HG03064 (cell line): Measurements from ENCODE around the gene TDRD1.

Source experiments
- ATAC-seq: cut with Tn5 transposase; IDR thresholded peaks from one replicate; pipeline ENCODE4 v1.9.1; 2021; ENCODE audit warnings: low read depth; ENCODE audit not compliant: unreplicated experiment

TDRD1 gene

DNA sequence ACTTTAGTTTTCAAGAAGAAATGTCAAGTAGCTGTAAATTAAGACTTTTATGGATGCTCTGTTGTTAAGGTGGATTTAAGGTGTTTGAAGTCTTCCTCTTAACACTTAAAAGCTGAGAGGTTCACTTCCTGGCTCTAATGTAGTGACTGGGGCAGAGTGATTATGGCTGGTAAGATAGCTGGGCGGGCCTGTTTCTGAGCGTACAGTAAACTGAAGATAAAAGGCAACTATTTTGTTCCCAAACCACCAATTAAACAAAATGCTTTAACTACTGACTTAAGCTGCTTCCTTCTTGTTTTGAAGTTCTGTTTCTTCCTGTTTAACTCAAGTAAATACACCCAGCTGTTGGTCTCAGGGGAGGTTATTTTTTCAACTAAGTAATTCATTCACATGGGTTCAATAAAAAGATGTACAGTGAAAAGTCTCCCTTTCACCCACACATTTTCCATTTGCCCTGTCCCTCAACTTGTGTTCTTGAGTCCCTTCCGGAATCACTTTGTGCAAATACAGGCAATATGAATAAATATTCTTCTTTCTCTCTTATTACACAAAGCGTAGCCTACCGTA is 79.2 kb downstream of the TDRD1 start:
- ATAC-seq = no peak

DNA sequence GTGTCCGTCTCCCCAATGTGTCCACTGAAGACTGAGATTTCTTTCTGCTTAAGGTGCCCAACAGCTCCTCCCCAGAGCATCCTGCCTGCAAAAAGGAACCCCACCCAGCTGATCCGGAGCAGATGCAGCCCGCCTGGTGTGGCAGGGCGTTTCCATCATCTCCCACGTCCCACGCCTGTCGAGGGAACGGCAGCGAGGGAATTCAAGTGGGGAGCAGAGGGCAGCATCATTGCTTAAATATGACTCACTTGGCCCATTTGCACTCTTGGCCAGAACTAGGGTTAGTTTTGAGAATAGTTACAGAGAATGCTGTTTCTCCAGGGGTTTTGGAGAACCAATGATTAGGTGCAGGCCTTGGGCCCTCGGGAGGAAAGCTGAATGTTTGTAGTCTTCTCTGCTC is 80.7 kb downstream of the TDRD1 start:
- no peak for ATAC-seq

DNA sequence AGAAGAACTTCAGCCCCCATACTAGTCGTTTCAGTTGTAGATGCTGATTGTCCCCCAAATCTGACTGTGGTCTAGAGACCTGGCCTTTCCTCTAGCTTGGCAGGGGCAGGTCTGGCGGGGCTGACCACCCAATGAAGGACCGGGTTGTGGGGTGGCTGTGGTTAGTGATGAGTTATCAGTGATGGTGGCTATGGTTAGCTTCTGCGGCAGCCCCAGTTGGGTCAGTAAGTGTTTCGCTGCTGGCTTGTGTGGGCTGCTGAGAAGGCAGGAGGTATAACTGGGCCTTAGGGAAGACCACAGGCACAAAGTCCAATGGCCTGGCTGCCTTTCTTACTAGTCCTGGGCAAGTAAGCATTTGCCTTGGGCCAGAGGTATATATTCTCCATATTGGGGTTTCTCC is 81.2 kb downstream of the TDRD1 start:
- no peak for ATAC-seq

DNA sequence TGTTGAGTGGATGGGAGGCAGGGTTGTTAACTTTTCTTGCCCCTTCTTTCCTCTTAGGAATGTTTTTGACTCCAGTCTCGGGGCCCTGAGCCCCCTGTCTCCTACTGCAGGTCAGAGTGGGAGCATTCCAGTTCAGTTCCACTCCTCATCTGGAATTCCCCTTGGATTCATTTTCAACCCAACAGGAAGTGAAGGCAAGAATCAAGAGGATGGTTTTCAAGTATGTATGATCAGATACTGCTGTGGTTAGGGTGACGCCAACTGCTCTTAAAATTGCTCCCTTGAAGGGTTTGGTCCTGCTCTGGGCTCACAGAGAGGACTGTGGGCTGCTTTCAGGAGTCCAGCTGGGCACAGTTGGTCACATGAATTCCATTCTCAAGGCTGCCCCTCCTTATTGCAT is 81.9 kb downstream of the TDRD1 start:
- no peak for ATAC-seq

DNA sequence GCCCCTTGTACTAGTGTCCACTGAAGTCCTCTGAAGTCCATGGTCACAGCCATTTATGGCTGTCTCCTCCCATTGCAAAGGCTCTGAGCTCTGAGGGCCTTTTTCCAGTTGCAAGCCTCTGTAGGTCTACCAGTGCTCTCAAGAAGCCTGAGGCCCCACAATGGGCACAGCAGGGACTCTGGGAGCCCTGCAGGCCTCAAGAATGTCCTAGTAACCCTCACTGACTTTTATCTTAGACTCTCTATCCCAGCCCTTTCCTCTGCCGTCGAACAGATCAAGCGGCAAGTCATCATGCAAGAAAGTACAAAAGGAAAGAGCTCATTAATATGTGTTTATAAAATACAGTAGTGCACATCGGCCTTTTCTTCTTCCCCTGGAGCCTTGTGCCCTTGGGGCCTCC is 83.3 kb downstream of the TDRD1 start:
- ATAC-seq = no peak

DNA sequence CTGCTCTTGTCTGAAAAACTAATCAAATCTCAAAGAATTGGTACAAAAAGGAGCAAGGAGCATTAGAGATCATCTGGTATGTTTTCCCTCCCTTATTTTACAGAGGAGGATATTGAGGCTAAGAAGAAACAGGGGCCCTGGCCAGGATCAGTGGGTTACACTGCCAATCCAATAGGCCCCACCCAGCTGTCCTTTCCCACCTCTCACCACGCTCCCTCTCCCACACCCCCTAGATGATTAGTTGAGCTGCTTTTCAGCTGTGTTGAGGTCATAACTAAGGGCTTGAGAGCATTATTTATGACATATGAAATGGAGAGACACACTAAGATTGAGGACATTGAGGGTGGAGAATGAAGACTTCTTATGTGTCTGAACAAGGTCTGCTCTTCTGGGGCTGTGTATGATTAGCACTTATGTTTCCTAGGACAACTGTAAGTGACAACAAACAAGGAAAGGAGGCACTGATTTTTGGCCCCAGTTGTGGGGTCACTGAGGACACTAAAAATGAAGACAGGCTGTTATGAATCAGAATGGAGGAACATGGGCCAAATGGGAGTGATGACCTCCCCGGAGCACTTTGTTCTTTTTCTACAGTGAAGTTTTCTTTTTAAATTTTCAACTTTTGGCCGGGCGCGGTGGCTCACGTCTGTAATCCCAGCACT is 86.4 kb downstream of the TDRD1 start:
- no peak for ATAC-seq

DNA sequence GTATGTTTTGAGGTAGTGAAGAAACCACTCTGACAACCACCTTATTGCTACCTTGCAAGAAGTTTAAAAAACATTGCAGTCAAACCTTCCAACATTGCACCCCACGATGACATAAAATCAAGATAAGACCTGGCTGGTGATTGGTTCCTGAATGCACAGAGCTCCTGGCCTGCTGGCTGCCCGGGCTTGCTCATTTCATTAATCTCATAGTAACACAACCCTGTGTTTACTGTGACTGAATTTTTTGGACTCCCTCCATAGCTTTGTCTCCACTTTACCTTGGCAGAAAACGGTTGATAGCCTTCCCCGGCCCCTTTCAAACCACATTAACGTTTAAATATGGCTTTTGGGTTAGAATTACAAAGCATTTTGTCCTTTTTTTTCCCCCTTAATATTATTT is 87.4 kb downstream of the TDRD1 start:
- no peak for ATAC-seq

DNA sequence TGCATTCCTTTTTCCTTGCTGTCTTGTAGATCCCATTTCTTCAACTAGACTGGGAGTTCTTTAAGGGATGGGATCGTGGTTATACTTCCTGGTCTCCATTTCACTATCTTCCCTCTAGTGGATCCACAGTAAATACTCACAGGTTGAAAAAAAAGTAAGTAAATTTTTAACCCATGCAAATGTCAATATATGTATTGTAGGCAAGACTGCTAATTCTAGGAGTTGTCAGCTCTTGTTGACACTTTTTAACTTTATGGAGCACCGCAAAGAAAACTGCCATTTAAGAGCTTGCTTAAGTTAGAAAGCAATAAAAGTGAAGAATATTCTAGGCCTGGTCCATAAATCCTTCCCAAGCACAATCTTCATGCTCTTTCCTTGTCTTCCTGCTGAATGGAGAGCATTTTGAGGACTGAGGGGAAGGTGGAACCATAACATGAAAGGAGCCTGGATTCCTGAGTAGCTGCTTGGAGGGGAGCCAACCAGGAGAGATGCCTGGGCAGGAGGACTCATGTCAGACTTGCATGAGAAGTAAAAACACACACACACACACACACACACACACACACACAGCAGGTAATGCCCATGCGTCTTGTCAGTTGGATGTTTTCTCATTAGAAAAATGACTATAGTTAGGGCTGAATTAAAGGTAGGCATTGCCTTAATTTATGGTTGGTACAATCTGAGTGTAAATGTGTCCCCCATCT is 92.1 kb downstream of the TDRD1 start:
- ATAC-seq = no peak

DNA sequence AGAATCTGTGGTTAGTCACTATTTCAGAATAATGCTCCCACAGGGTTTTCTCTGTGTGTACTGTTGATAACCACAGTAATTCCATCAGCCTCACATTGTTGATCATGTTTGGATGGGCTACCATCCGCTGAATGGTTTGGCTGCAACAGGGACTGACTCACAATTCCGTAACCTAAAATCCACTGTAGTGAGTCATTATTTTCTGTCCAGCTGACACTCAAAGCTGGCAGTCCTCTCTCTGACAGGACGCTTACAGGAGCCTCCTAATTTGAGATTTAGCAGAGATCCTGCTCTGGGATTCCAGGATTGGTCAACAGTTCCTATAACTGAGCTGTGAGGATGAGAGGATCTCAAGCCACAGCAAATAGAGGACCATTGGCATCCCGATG is 92.6 kb downstream of the TDRD1 start:
- ATAC-seq = no peak

DNA sequence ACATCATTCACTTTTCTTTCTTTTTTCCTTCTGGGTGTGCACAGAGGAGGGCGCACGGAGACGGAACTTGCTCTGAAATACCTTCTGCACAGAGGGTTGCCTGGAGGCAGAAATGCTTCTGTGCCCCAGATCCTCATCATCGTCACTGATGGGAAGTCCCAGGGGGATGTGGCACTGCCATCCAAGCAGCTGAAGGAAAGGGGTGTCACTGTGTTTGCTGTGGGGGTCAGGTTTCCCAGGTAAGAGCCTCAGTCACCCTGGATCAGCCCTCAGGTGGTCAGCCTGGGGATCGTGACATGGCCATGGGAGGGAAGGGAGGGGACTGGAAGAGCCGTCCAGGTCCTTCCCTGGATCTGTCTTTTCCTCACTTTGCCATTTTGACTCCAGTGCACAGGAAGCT is 93.5 kb downstream of the TDRD1 start:
- ATAC-seq = no peak

DNA sequence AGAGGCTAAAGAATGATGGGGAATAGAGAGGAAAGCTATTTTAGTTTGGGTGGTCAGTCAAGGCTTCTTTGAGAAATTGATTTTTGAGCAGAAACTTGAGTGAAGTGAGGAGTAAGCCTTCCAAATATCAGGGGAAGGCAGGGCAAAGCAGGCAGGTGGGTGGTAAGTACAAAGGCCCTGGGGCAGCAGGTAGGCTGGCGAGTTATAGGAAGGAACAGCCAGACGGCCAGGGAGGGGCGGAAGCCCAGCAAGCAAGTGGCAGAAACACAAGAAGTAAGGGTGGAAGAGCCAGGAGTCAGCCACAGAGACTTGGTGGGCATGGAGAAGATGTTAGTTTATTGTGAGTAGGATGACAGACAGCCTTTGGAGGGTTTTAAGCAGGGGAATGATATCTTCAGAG is 94.8 kb downstream of the TDRD1 start:
- ATAC-seq = no peak

DNA sequence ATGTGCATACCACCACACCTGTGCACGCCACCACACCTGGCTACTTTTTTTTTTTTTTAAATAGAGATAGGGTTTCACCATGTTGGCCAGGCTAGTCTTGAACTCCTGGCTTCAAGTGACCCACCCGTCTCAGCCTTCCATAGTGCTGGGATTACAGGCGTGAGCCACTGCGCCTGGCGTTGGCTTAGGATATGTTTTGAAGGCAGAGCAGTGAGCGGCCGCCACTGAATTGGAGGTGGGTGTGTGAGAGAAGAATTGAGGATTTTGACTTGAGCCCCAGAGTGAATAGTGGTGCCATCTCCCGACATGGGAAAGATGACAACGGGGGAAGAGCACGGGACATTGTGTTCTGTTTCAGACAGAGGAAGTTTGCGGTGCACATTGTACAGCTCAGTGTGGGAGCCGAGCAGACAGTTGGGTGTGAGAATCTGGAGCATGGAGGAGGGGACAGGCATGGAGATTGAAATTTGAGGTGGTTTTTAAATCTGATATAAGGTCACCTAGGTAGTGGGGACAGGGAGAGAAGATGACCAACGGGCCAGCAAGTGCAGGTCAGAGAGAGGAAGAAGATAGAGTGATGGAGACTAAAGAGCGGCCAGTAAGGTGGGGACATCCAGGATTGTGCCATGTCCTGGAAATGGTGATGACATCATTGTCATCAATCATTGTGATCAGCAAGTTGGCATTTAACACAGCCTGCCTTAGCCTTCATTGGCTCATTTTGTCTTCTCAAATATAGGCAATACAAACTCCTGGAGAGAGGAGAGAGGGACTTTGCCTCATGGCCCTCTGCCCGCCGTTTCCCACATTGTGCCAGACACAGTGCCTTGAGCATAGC is 95.7 kb downstream of the TDRD1 start:
- ATAC-seq = no peak

DNA sequence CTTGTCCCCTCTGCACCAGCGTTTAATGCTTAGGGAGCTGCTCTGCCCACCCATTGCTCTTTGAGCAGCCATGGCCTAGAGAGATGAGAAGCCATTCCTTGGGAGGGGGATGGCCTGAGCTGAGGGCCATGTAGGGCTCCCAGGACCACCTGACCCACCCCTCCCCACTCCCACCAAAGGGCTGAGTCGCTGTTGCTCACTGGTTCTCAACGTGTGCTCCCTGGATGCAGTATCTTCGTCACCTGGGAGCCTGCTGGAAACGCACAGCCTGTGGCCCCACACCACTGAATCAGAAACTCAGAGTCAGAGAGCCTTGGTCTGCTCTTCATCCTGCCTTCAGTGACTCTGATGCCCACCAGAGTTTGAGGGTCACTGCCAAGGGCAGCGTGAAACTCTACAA is 96.9 kb downstream of the TDRD1 start:
- ATAC-seq = no peak

DNA sequence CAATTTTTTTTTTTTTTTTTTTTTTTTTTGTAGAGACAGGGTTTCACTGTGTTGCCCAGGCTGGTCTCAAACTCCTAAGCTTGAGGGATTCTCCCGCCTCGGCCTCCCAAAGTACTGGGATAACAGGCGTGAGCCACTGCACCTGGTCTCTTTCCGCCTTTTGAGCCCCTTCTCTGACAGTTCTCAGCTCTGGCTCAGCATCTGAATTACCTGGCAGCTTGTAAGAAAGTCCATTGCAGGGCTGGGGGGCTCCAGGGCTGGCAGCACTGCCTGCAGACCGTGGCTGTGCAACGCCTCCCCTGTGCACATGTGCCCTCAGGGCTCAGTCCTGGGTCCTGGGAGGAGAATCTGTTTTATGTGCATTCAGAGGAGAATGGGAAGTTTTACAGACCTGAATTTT is 97.5 kb downstream of the TDRD1 start:
- no peak for ATAC-seq

DNA sequence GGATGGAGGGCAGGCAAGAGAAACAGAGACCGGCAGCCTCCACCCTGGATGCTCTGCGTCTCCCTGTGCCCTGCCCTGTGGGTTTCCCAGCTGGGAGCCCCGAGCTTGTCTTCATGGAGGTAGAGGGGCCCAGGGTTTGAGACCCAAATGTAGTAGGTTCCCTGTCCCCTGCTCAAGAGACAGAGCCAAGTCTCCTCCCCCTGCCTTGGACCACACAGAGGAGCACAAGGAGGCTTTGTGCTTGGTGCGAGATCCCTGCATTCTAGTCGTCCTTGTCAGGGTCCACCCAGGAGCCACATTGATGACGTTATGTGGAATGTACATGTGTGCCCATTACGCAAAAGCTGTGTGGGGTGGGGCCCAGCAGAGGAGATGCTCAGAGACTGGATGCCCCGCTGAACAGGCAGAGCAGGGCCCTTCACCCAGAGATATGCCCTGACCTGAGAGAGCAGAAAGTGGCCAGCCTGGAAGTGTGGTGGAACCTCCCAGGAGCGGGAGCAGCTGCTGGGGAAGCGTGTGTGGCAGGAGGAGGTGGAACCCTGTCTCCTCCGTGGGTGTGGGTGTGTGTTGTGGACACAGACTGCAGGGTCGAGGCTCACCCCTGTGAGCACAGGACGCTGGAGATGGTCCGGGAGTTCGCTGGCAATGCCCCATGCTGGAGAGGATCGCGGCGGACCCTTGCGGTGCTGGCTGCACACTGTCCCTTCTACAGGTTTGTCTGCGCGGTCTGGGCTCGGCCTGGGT is 99.2 kb downstream of the TDRD1 start:
- no peak for ATAC-seq

DNA sequence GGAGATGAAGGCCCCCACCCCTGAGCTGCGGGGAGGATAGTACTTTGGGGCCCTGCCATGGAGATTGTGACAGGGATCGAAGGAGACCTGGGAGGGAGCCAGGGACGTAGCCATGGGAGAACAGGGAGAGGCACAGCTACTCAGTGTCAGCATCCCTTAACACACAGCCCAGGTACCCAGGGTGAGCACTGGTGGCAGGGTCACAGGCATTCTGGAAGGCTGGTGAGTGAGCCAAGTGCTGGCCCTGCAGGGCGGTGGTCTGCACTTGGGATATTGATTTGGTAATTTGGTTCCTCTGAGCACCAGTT is 99.7 kb downstream of the TDRD1 start:
- no peak for ATAC-seq

DNA sequence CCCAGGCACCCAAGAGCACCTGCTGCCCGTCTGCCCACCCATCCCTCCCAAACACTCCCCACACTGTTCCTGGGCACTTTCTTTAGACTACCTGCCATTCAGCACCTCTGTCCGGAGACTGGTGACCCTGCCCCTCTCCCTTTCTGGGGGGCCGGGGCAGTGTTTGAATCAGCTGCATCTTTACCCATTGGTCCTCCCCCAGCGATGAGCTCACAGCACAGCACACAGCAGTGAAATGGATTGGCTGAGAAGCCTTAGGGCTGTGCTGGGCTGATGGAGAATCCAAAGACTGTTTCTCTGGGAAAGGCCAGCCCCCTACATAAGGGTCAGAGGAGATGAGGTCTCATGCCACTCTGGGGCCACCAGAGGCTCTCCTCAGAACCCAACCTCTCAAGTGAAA is 100.1 kb downstream of the TDRD1 start:
- ATAC-seq = no peak

DNA sequence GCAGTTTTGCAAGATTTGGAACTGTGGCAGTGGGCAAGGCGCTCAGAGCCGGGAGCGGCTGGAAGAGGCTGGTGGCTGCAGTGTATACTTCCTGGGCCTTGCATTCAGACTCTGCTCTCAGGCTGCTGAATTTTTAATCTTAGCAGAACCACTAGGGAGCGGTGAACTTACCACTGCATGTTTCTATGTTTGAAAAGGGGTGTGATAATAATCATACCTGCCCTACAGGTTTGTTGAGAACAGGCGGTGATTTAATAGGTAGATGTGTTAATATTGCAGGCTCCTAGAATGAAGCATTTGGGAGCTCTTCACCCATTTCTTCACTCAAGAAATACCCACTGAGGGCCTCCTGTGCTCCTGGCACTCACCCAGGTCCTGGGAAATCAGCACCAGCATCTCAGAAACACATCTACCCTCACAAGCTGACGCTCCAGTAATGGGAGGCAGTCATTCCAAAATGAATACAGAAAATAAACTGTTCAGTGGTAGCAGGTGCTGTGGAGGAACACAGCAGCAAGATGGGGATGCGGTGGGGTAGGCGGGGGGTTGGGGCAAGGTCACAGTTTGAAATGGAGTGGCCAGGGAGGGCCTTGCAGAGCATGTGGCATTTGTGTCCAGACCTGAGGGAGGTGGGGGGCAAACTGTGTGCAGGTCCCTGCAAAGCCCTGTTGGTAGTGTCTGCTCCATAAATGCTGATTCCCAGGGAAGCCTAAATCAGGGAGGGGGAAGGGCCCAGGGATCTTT is 100.9 kb downstream of the TDRD1 start:
- ATAC-seq = no peak

DNA sequence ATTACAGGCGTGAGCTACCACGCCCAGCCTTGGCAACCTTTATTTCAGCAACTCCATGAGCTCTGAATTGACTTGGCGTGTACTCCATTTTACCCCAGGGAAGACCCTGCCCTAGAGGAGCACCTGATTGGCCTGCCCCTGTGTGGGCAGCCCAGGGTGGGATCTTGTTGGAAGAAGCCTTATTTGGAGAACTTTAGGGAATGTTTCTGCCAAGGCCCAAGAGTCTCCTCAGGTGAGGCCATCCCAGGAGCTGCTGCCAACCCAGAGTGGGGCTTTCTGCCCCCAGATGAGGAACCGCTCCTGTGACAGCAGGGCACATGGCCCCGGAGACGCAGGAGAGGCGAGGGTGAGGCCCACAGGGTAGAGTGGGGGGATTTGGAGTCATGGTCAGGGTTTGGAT is 101.9 kb downstream of the TDRD1 start:
- ATAC-seq = no peak

DNA sequence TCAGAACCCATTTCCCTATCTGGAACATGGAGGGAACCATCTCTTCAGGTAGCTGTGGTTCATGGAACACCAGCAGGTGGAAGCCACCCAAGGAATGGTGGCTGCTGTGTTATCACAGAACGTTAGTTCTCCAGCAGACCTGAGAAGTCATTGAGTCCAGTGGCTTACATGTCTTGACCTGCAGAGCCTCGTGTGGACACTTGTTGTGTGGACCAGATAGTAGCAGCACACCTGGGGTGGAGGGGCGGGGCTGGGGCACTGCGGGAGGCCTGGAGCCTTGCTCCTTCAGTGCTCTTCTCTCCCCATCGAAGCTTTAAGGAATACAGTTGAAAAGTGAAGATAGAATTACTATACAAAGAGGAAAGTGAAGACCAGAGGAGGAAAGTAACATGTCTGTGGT is 102.3 kb downstream of the TDRD1 start:
- ATAC-seq = no peak
